GM12874 (cell line): ENCODE data around the gene CGB7.
A peak's percentile ranks its signal among the peaks of the same experiment; 100 is the strongest.

Source experiments
- CTCF ChIP-seq: IDR thresholded peaks from 2 replicates; pipeline ENCODE4 v1.5.1; 2011; ENCODE audit warnings: low read depth, mild to moderate bottlenecking, control low read depth, low read length, moderate library complexity; ENCODE audit not compliant: insufficient read depth

CGB7 gene

GRCh38 chr19:49057636-49058234 lies at the start of gene CGB7:
TSS of gene CGB7 (minus strand) at chr19:49057749. CDS start at chr19:49055375, 2,374 bp downstream.
- no peak for TF ChIP-seq CTCF

- peak; percentile 86 for TF ChIP-seq CTCF
These were observed 49.1 kb upstream of the CGB7 start for GRCh38 chr19:49106648-49107135.

- TF ChIP-seq CTCF: no peak
These were observed 46.8 kb upstream of the CGB7 start for GRCh38 chr19:49104229-49104864.

GRCh38 chr19:49103331-49104085 lies 46.0 kb upstream of the CGB7 start:
- no peak for TF ChIP-seq CTCF

GRCh38 chr19:49102303-49102702 lies 44.8 kb upstream of the CGB7 start:
- no peak for TF ChIP-seq CTCF

- no peak for TF ChIP-seq CTCF
These were observed 43.6 kb upstream of the CGB7 start for GRCh38 chr19:49101160-49101559.

- TF ChIP-seq CTCF: no peak
These were observed 41.2 kb upstream of the CGB7 start for GRCh38 chr19:49098795-49099194.
